Measurements from ENCODE around the gene TMPRSS3.

Gene TMPRSS3

GRCh38 chr21:42407476-42407875, 11.6 kb upstream of the TMPRSS3 start:
- DNase-seq (ENCODE audit: low read depth) = no peak

GRCh38 chr21:42406866-42407265, 11.0 kb upstream of the TMPRSS3 start:
- no peak for DNase-seq (ENCODE audit: low read depth)

- DNase-seq (ENCODE audit: low read depth) = no peak
These were observed 10.4 kb upstream of the TMPRSS3 start for GRCh38 chr21:42406201-42406621.

GRCh38 chr21:42405064-42406013, 9.5 kb upstream of the TMPRSS3 start:
- DNase-seq (ENCODE audit: low read depth) = no peak

GRCh38 chr21:42404539-42404938, 8.7 kb upstream of the TMPRSS3 start:
- no peak for DNase-seq (ENCODE audit: low read depth)

GRCh38 chr21:42403611-42404231, 7.9 kb upstream of the TMPRSS3 start, which contains the start of gene UBASH3A:
Gene UBASH3A (plus strand): TSS chr21:42403902. CDS start chr21:42403946, 44 bp downstream.
- no peak for DNase-seq (ENCODE audit: low read depth)

GRCh38 chr21:42401820-42402251, 6.0 kb upstream of the TMPRSS3 start:
- DNase-seq (ENCODE audit: low read depth) = no peak

- DNase-seq (ENCODE audit: low read depth) = no peak
These were observed 5.3 kb upstream of the TMPRSS3 start for GRCh38 chr21:42401154-42401553.

- DNase-seq (ENCODE audit: low read depth) = peak; percentile 22
These were observed 4.7 kb upstream of the TMPRSS3 start for GRCh38 chr21:42400525-42400924.

GRCh38 chr21:42398436-42399028, 2.7 kb upstream of the TMPRSS3 start:
- no peak for DNase-seq (ENCODE audit: low read depth)

GRCh38 chr21:42397746-42398394, 2.0 kb upstream of the TMPRSS3 start:
- DNase-seq (ENCODE audit: low read depth) = no peak

GRCh38 chr21:42396799-42397745, 1.2 kb upstream of the TMPRSS3 start:
- no peak for DNase-seq (ENCODE audit: low read depth)

- no peak for DNase-seq (ENCODE audit: low read depth)
These were observed 550 bp downstream of the TMPRSS3 start for GRCh38 chr21:42395302-42395701.

GRCh38 chr21:42393443-42393950, 2.4 kb downstream of the TMPRSS3 start:
- DNase-seq (ENCODE audit: low read depth) = no peak

- DNase-seq (ENCODE audit: low read depth) = no peak
These were observed 3.0 kb downstream of the TMPRSS3 start for GRCh38 chr21:42392731-42393442.

- no peak for DNase-seq (ENCODE audit: low read depth)
These were observed 4.6 kb downstream of the TMPRSS3 start for GRCh38 chr21:42391297-42391696.

- no peak for DNase-seq (ENCODE audit: low read depth)
These were observed 5.2 kb downstream of the TMPRSS3 start for GRCh38 chr21:42390696-42391095.

GRCh38 chr21:42390193-42390592, 5.7 kb downstream of the TMPRSS3 start:
- no peak for DNase-seq (ENCODE audit: low read depth)

- no peak for DNase-seq (ENCODE audit: low read depth)
These were observed 6.4 kb downstream of the TMPRSS3 start for GRCh38 chr21:42389449-42389835.

- DNase-seq (ENCODE audit: low read depth) = no peak
These were observed 7.0 kb downstream of the TMPRSS3 start for GRCh38 chr21:42388740-42389448.

All from ELR (cell line).